Measurements from ENCODE around the gene CILP2. TPM values are rescaled to one million over a fixed set of nuclear protein-coding genes. Genes with fewer than 3 reads are reported as not detected.

Gene CILP2
- total and polyA plus RNA-seq, 7 experiments from 2014 or later = 0.27 to 0.69 (median 0.49) TPM; not detected in 1

DNA sequence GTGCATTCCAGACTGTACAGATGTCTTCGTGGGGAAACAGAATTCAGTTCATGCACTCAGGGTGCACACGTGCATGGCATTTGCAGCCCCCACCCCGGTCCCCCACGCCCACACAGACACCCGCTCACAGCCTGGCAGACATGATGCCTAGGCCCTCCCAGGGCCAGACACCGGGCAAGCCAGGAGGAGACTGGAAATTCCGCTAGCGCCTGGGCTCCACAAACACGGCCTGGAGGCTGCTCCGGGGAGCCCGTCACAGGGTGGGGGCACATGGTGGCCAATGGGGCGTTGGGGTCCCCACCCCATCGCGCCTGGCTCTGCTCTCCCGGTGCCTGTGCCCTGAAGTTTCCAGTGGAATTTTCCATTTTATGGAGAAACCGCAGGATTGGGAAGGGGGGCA lies 3.6 kb downstream of the CILP2 start:
- no peak for ATAC-seq
- no peaks in the 10 kb centered on the region for H3K9me3 ChIP-seq (ENCODE audit: control insufficient read depth in 2 of 3, low read length in 3 of 3)
- H3K4me3 ChIP-seq (ENCODE audit: low read length) = peak overlapping the region; percentile 50
- peaks cover 0 to 3% (median 0%) of the 10 kb centered on the region in 5 donors for H3K36me3 Mint-ChIP-seq
- peak overlapping the region in 1 of 9 donors; percentile 64 for H3K27ac Mint-ChIP-seq
- intact Hi-C loops (cut with micrococcal nuclease) = loop anchor here in 1 of 2 donors (2.0 to 5.0 kb wide), 2 partner anchors 65 to 326 kb away; partner anchors contain the start of gene ZNF253
- H3K4me1 ChIP-seq (ENCODE audit: control insufficient read depth in 2 of 2, insufficient read depth in 2 of 2, low read length in 2 of 2) = peaks cover 15 to 25% of the 10 kb centered on the region in 2 donors
- no peaks in the 10 kb centered on the region for H3K36me3 ChIP-seq (ENCODE audit: control insufficient read depth in 2 of 3, insufficient read depth in 3 of 3, low read length in 3 of 3)
- H3K4me3 Mint-ChIP-seq = peak overlapping the region in 8 of 10 donors; percentile 56 to 85 (median 77)
- H3K4me1 Mint-ChIP-seq = peaks cover 8 to 35% (median 29%) of the 10 kb centered on the region in 7 donors
- ChIA-PET POLR2A (interaction anchor here (0.5 to 1.0 kb wide), 2 partner anchors 17 to 127 kb away, joined by 3 read pairs; no protein-coding TSS in a partner anchor), CTCF (no interaction called here)
- no peak for DNase-seq
- no peak overlapping the region for H3K27ac ChIP-seq (ENCODE audit: low read depth, low read length)
- peaks cover 0 to 28% (median 4%) of the 10 kb centered on the region in 5 donors for H3K27me3 Mint-ChIP-seq
- H3K9me3 Mint-ChIP-seq = no peaks in the 10 kb centered on the region
- H3K27me3 ChIP-seq (ENCODE audit: control insufficient read depth in 2 of 2, insufficient read depth in 2 of 2, low read length in 2 of 2) = no peaks in the 10 kb centered on the region

- DNase-seq (no peak), ATAC-seq (no peak)
- CTCF ChIA-PET = no interaction called here
- intact Hi-C loops (cut with micrococcal nuclease) = loop anchor here in 1 of 2 donors (5.0 kb wide), 1 partner anchor 325 kb away; the partner anchor contains the start of gene ZNF253
- POLR2A ChIA-PET = interaction anchor here (0.5 to 1.6 kb wide), 2 partner anchors 38 to 86 kb away, joined by 3 read pairs; partner anchors contain the start of gene LPAR2
- H3K4me3 Mint-ChIP-seq = no peak overlapping the region
- no peak overlapping the region for H3K4me3 ChIP-seq (ENCODE audit: low read length)
- peak overlapping the region in 2 of 9 donors; percentile 1 to 68 for H3K27ac Mint-ChIP-seq
- no peak overlapping the region for H3K27ac ChIP-seq (ENCODE audit: low read depth, low read length)
- no peaks in the 10 kb centered on the region for H3K36me3 Mint-ChIP-seq
- H3K9me3 Mint-ChIP-seq = no peaks in the 10 kb centered on the region
- no peaks in the 10 kb centered on the region for H3K27me3 ChIP-seq (ENCODE audit: control insufficient read depth in 2 of 2, insufficient read depth in 2 of 2, low read length in 2 of 2)
- H3K4me1 ChIP-seq (ENCODE audit: control insufficient read depth in 2 of 2, insufficient read depth in 2 of 2, low read length in 2 of 2) = peaks cover 15 to 25% of the 10 kb centered on the region in 2 donors
- no peaks in the 10 kb centered on the region for H3K36me3 ChIP-seq (ENCODE audit: control insufficient read depth in 2 of 3, insufficient read depth in 3 of 3, low read length in 3 of 3)
- H3K27me3 Mint-ChIP-seq = peaks cover 0 to 24% (median 4%) of the 10 kb centered on the region in 5 donors
- H3K9me3 ChIP-seq (ENCODE audit: control insufficient read depth in 2 of 3, low read length in 3 of 3) = no peaks in the 10 kb centered on the region
- peaks cover 8 to 33% (median 24%) of the 10 kb centered on the region in 7 donors for H3K4me1 Mint-ChIP-seq
These were observed 4.4 kb downstream of the CILP2 start for GRCh38 chr19:19542507-19542906.

GRCh38 chr19:19543101-19543500 lies 5.0 kb downstream of the CILP2 start:
- Histone ChIP-seq H3K27me3 (ENCODE audit: control insufficient read depth in 2 of 2, insufficient read depth in 2 of 2, low read length in 2 of 2) (no peaks in the 10 kb centered on the region), H3K4me1 (ENCODE audit: control insufficient read depth in 2 of 2, insufficient read depth in 2 of 2, low read length in 2 of 2) (peaks cover 15 to 25% of the 10 kb centered on the region in 2 donors), H3K9me3 (ENCODE audit: control insufficient read depth in 2 of 3, low read length in 3 of 3) (no peaks in the 10 kb centered on the region), H3K27ac (ENCODE audit: low read depth, low read length) (no peak overlapping the region), H3K4me3 (ENCODE audit: low read length) (no peak overlapping the region), H3K36me3 (ENCODE audit: control insufficient read depth in 2 of 3, insufficient read depth in 3 of 3, low read length in 3 of 3) (no peaks in the 10 kb centered on the region)
- no peak overlapping the region for H3K4me3 Mint-ChIP-seq
- no peaks in the 10 kb centered on the region for H3K9me3 Mint-ChIP-seq
- no peak overlapping the region for H3K27ac Mint-ChIP-seq
- peaks cover 0 to 20% (median 4%) of the 10 kb centered on the region in 5 donors for H3K27me3 Mint-ChIP-seq
- ChIA-PET POLR2A (interaction anchor here (0.5 to 1.6 kb wide), 2 partner anchors 37 to 85 kb away, joined by 3 read pairs; partner anchors contain the start of gene LPAR2), CTCF (no interaction called here)
- H3K4me1 Mint-ChIP-seq = peaks cover 8 to 29% (median 20%) of the 10 kb centered on the region in 7 donors
- H3K36me3 Mint-ChIP-seq = no peaks in the 10 kb centered on the region
- intact Hi-C loops (cut with micrococcal nuclease) = loop anchor here in 1 of 2 donors (5.0 kb wide), 1 partner anchor 324 kb away; the partner anchor contains the start of gene ZNF253
- DNase-seq (no peak), ATAC-seq (no peak)

DNA sequence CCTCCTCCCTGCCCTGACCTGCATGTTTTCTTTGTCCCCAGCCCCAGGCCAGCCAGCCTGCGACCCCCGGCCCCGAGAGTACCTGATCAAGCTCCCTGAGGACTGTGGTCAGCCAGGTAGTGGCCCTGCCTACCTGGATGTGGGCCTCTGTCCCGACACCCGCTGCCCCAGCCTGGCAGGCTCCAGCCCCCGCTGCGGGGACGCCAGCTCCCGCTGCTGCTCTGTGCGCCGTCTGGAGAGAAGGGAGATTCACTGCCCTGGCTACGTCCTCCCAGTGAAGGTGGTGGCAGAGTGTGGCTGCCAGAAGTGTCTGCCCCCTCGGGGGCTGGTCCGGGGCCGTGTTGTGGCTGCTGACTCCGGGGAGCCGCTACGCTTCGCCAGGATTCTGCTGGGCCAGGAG lies 5.6 kb downstream of the CILP2 start:
- H3K36me3 Mint-ChIP-seq = no peaks in the 10 kb centered on the region

GRCh38 chr19:19544257-19544953 lies 6.3 kb downstream of the CILP2 start:
- POLR2A ChIA-PET = no interaction called here
- Histone ChIP-seq H3K4me3 (ENCODE audit: low read length) (no peak overlapping the region), H3K4me1 (ENCODE audit: control insufficient read depth in 2 of 2, insufficient read depth in 2 of 2, low read length in 2 of 2) (peaks cover 8 to 16% of the 10 kb centered on the region in 2 donors), H3K9me3 (ENCODE audit: control insufficient read depth in 2 of 3, low read length in 3 of 3) (no peaks in the 10 kb centered on the region), H3K27me3 (ENCODE audit: control insufficient read depth in 2 of 2, insufficient read depth in 2 of 2, low read length in 2 of 2) (no peaks in the 10 kb centered on the region), H3K36me3 (ENCODE audit: control insufficient read depth in 2 of 3, insufficient read depth in 3 of 3, low read length in 3 of 3) (no peaks in the 10 kb centered on the region), H3K27ac (ENCODE audit: low read depth, low read length) (no peak overlapping the region)
- Mint-ChIP-seq H3K4me3 (no peak overlapping the region), H3K9me3 (no peaks in the 10 kb centered on the region), H3K27me3 (peaks cover 0 to 9% (median 0%) of the 10 kb centered on the region in 5 donors), H3K4me1 (peaks cover 0 to 20% (median 13%) of the 10 kb centered on the region in 7 donors), H3K27ac (no peak overlapping the region), H3K36me3 (no peaks in the 10 kb centered on the region)
- no peak for DNase-seq
- no peak for ATAC-seq
- CTCF ChIA-PET = no interaction called here
- intact Hi-C loops (cut with micrococcal nuclease) = loop anchor here in 1 of 2 donors (5.0 kb wide), 1 partner anchor 323 kb away; the partner anchor contains the start of gene ZNF253

More for the DNA sequence above, 5.6 kb downstream of the CILP2 start:
- no peaks in the 10 kb centered on the region for H3K36me3 ChIP-seq (ENCODE audit: control insufficient read depth in 2 of 3, insufficient read depth in 3 of 3, low read length in 3 of 3)
- H3K9me3 ChIP-seq (ENCODE audit: control insufficient read depth in 2 of 3, low read length in 3 of 3) = no peaks in the 10 kb centered on the region
- Mint-ChIP-seq H3K4me1 (peaks cover 5 to 26% (median 18%) of the 10 kb centered on the region in 7 donors), H3K27me3 (peaks cover 0 to 16% (median 3%) of the 10 kb centered on the region in 5 donors), H3K4me3 (peak overlapping the region in 1 of 10 donors; percentile 26), H3K9me3 (no peaks in the 10 kb centered on the region), H3K27ac (no peak overlapping the region)
- CTCF ChIA-PET = no interaction called here
- H3K27me3 ChIP-seq (ENCODE audit: control insufficient read depth in 2 of 2, insufficient read depth in 2 of 2, low read length in 2 of 2) = no peaks in the 10 kb centered on the region
- no peak overlapping the region for H3K4me3 ChIP-seq (ENCODE audit: low read length)
- POLR2A ChIA-PET = interaction anchor here (1.6 kb wide), 1 partner anchor 85 kb away, joined by 3 read pairs; the partner anchor contains the start of gene LPAR2
- intact Hi-C loops (cut with micrococcal nuclease) = loop anchor here in 1 of 2 donors (5.0 kb wide), 1 partner anchor 324 kb away; the partner anchor contains the start of gene ZNF253
- ATAC-seq (no peak), DNase-seq (no peak)
- no peak overlapping the region for H3K27ac ChIP-seq (ENCODE audit: low read depth, low read length)
- H3K4me1 ChIP-seq (ENCODE audit: control insufficient read depth in 2 of 2, insufficient read depth in 2 of 2, low read length in 2 of 2) = peaks cover 11 to 21% of the 10 kb centered on the region in 2 donors

DNA sequence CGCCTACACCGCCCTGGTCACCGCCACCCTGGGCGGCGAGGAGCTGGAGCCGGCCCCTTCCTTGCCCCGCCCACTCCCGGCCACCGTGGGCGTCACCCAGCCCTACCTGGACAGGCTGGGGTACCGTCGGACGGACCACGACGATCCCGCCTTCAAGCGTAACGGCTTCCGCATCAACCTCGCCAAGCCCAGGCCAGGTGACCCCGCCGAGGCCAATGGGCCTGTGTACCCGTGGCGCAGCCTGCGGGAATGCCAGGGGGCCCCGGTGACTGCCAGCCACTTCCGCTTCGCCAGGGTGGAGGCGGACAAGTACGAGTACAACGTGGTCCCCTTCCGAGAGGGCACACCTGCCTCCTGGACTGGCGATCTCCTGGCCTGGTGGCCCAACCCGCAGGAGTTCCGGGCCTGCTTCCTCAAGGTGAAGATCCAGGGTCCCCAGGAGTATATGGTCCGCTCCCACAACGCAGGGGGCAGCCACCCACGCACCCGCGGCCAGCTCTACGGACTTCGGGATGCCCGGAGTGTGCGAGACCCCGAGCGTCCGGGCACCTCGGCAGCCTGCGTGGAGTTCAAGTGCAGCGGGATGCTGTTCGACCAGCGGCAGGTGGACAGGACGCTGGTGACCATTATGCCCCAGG lies 7.0 kb downstream of the CILP2 start:
- H3K27me3 ChIP-seq (ENCODE audit: control insufficient read depth in 2 of 2, insufficient read depth in 2 of 2, low read length in 2 of 2) = no peaks in the 10 kb centered on the region
- Mint-ChIP-seq H3K4me1 (peaks cover 0 to 20% (median 13%) of the 10 kb centered on the region in 7 donors), H3K9me3 (no peaks in the 10 kb centered on the region), H3K4me3 (no peak overlapping the region), H3K36me3 (no peaks in the 10 kb centered on the region), H3K27ac (no peak overlapping the region), H3K27me3 (peaks cover 0 to 7% (median 0%) of the 10 kb centered on the region in 5 donors)
- intact Hi-C loops (cut with micrococcal nuclease) = loop anchor here in 1 of 2 donors (5.0 kb wide), 1 partner anchor 322 kb away; the partner anchor contains the start of gene ZNF253
- DNase-seq = no peak
- H3K4me3 ChIP-seq (ENCODE audit: low read length) = no peak overlapping the region
- H3K27ac ChIP-seq (ENCODE audit: low read depth, low read length) = no peak overlapping the region
- CTCF ChIA-PET = no interaction called here
- H3K9me3 ChIP-seq (ENCODE audit: control insufficient read depth in 2 of 3, low read length in 3 of 3) = no peaks in the 10 kb centered on the region
- POLR2A ChIA-PET = no interaction called here
- no peak for ATAC-seq
- H3K36me3 ChIP-seq (ENCODE audit: control insufficient read depth in 2 of 3, insufficient read depth in 3 of 3, low read length in 3 of 3) = no peaks in the 10 kb centered on the region
- H3K4me1 ChIP-seq (ENCODE audit: control insufficient read depth in 2 of 2, insufficient read depth in 2 of 2, low read length in 2 of 2) = peaks cover 8 to 16% of the 10 kb centered on the region in 2 donors

Measured in naive thymus-derived CD4-positive, alpha-beta T cell (primary cell).